IPS-18c (cell line): Measurements from ENCODE around the gene PDLIM1.

Experiments
- H3K4me3 ChIP-seq: 2 replicates; pipeline ENCODE4 v1.7.0; 2013; ENCODE audit warnings: low read depth, mild to moderate bottlenecking, low read length, moderate library complexity; ENCODE audit not compliant: insufficient read depth
- H3K9me3 ChIP-seq: one replicate; pipeline ENCODE4 v1.6.1; 2013; ENCODE audit warnings: mild to moderate bottlenecking, low read length, moderate library complexity; ENCODE audit not compliant: control insufficient read depth, insufficient read depth

Gene PDLIM1

GRCh38 chr10:95324436-95325268 is 33.8 kb upstream of the PDLIM1 start:
- no peak overlapping the region for H3K4me3 ChIP-seq
- no peaks in the 10 kb centered on the region for H3K9me3 ChIP-seq

DNA sequence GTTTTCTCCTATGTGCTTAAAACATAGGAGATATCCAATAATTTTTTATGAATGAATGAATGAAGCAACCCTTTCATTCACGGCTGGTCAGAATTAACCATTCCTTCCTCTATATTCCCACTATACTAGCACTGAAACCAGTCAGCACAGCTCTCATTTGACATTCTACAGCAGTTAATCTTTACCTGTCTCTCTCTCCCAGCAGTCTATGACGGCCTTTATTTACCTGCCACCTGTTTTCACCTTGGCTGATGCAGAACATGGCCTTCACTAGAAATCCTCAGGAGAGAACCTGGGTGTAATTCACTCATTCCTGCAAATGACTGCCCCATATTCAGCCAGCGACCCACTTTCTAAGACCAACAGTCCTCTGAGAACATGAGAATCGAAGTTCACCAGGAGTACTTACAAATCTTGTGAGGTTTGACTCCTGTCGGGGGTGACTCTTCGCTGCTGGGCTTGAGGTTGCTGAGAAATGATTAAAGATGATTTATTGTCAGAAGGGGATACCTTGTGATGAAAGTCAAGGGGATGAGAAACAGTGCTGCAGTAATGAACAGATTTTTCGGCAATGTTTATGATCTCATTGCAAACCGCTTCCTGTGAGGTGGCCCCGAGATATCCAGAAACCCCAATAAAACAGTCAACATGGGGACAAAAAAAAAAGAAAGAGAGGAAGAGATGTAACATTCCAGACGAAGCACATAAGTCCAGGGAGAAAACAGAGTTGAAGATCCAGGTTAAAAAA is 30.9 kb upstream of the PDLIM1 start:
- H3K4me3 ChIP-seq = no peak overlapping the region
- no peaks in the 10 kb centered on the region for H3K9me3 ChIP-seq

DNA sequence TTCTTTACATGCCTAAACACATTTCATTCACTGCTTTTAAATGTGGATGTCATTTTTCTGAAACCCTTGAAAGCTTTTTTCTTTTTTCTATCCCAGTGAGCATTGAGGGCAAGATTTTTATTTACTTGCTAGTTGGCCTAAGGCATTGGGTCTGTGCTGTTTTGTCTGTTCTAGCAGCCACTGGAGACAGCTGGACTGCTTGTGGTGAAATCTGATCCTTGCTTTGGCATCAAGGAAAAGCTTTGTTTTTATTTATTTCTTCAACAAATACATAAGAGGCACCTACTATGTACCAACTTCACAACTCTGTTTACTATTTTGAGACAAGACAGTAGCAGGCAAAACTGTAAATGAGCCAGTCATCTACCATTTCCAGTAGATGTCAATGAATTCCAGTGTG is 28.4 kb upstream of the PDLIM1 start:
- H3K9me3 ChIP-seq = no peaks in the 10 kb centered on the region
- no peak overlapping the region for H3K4me3 ChIP-seq

DNA sequence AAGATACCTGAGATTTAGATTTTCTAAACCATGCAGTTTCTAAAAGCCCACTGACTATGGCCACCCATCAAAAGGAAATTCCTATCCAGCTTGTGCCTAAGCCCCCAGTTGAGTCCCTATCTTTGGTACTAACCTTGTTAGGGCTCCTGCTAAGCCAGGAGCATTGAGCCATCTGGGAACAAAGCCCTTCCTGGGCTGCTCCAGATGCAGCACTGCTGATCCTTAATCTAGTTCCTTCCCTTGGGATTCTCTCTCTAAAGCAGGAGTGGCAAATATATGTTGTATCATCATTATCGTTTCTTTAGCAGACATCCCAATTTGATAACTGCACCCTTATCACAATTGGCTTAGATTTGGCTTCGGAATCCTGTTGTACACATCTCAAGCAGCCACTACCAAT is 24.7 kb upstream of the PDLIM1 start:
- Histone ChIP-seq H3K4me3 (no peak overlapping the region), H3K9me3 (no peaks in the 10 kb centered on the region)

DNA sequence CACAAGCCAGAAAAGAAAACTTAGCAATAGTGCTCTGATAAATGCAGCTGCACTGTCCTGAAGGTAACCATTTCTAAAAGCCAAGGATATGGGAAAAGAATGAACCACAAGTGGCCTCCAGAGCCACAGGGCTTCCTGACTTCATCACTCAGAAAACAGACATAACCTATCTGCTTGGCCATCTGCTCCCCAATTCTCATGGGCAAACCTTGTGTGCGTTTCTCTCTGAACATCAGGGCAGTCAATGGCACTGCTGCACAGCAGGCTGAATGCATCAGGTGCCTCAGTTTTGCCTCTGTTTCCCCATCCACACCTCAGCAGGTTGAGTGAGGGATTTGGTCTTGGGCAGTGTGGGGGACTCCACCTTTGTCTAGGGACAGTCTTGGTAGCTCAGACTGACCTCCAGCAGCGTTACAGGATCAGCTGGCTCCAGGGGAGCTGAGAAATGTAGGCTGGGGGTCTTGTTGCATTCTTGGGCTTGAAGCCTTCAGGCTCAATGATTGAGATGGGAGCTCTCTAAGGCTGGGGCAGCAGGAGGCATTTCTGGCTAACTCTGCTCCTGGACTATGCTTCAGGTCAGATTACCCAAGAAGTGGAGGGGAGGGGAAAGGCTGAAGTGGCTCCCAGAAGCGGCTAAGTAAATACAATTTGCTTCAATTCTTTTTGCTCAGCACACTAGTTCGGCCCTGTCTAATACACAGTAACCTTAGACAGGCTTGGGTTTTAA is 23.6 kb upstream of the PDLIM1 start:
- Histone ChIP-seq H3K4me3 (no peak overlapping the region), H3K9me3 (no peaks in the 10 kb centered on the region)

- H3K9me3 ChIP-seq = no peaks in the 10 kb centered on the region
- no peak overlapping the region for H3K4me3 ChIP-seq
These were observed 22.2 kb upstream of the PDLIM1 start for GRCh38 chr10:95312986-95313495.

DNA sequence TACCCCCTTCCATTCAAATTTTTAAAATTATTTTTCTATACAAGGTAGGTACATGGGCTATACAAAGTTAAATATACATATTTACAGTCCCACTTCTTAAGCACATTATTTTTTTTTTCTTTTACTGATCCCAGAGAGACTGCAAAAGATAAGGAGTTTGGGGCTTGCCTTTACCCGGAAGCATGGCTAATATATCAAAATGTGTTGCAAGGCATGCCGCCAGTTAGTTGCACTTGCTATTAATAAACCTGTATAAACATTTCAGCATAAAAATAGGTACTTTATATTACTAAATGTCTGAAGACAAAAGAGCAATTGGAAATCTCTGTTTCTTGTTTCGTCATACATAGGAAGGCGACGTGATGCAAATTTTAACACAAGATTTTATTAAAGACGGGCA is 21.5 kb upstream of the PDLIM1 start:
- Histone ChIP-seq H3K4me3 (no peak overlapping the region), H3K9me3 (no peaks in the 10 kb centered on the region)

DNA sequence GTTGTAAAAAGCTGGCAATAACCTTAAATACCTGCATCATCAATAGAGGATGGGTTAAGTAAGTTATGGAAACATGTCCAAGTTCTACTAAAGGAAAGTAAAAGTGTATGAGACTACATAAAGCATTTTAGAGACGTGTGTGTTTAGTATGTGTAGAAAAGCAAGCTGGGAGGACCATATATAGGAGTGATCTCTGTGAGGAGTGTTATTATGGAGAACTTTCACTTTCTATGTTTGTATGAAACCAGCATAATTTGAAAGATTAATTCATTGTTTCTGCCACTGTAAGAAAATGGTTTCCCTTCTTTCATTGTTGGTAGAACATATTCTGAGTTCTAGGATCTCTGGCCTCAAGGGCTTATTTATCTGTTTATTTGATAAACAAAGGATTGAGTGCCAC is 19.2 kb upstream of the PDLIM1 start:
- H3K4me3 ChIP-seq = no peak overlapping the region
- no peaks in the 10 kb centered on the region for H3K9me3 ChIP-seq

GRCh38 chr10:95308389-95309302 is 17.8 kb upstream of the PDLIM1 start:
- H3K4me3 ChIP-seq = no peak overlapping the region

DNA sequence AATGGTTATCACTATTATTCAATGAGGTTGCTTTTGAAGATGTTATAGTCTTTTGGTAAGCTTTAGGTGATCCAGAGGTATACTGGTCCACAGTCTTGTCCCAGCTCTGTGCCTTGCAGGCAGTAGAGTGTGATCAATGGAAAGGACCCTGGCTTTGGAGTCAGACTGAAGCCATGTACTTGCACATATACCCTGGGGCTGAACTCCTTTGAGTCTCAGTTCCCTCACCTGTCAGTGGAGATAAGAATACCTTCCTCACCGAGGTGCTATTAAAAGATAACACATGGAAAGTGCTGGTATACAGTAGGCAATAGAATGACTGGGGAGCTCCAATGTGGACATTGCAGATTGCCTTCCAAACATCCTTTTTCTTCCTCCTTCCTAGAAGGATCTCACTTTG is 16.0 kb upstream of the PDLIM1 start:
- Histone ChIP-seq H3K4me3 (no peak overlapping the region), H3K9me3 (no peaks in the 10 kb centered on the region)

More at GRCh38 chr10:95308389-95309302, 17.8 kb upstream of the PDLIM1 start:
- H3K9me3 ChIP-seq = no peaks in the 10 kb centered on the region

DNA sequence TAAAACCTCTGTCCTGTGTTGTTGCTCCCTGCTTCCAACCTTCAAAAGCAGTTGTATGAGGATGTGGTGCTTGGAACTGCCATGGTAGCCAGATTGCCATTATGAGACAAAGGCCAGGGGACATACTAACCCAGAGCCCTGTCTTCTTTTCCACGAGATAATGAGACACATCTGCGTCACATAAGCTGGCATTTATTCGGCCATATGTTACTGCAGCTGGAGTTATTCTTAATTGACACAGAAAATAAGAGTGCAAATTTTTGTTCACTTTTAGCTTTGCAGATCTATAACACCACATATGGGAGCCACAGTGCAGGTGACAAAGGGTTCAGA is 15.5 kb upstream of the PDLIM1 start:
- no peaks in the 10 kb centered on the region for H3K9me3 ChIP-seq

GRCh38 chr10:95305606-95306317 is 15.0 kb upstream of the PDLIM1 start:
- Histone ChIP-seq H3K4me3 (no peak overlapping the region), H3K9me3 (no peaks in the 10 kb centered on the region)

More for the DNA sequence above, 15.5 kb upstream of the PDLIM1 start:
- H3K4me3 ChIP-seq = no peak overlapping the region

- no peak overlapping the region for H3K4me3 ChIP-seq
- H3K9me3 ChIP-seq = no peaks in the 10 kb centered on the region
These were observed 14.2 kb upstream of the PDLIM1 start for GRCh38 chr10:95304976-95305375.

DNA sequence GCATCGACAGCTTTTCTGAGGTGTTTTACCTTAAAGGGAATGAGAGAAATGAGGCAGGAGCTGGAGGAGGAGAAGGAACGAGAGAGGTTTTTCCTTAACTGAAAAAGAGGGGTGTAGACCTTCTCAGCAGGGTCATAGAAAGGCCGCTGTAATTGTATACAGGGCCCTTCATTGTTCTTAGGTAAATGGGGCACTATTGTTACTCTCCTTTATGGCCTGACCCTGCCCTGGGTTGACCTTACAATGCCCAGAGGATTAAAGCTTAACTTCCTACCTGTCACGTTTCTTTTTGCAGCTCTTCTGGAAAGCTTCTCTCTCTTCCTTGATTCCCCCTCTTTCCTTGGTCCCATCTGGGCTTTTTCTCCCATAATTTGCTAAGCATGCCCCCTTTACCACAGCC is 13.7 kb upstream of the PDLIM1 start:
- Histone ChIP-seq H3K9me3 (no peaks in the 10 kb centered on the region), H3K4me3 (no peak overlapping the region)

- no peaks in the 10 kb centered on the region for H3K9me3 ChIP-seq
- no peak overlapping the region for H3K4me3 ChIP-seq
These were observed 13.1 kb upstream of the PDLIM1 start for GRCh38 chr10:95303950-95304349.

DNA sequence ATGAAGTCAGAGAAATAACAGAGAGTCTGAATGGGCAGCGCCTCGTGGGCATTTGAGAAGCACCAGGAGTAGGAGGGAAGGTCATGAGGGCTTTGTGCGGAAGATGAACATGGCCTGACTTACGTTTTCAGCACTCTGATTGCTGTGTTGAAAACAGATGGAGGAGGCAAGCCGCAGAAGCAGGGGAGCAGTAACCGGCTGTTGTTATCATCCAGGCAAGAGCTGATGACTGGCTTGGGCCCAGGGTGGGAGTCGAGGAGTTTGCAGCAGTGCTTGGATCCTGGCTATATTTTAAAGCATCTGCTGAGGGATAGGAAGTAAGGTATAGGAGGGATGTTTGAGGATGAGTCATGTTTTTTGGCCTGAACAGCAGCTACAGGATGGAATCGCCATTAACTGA is 12.7 kb upstream of the PDLIM1 start:
- Histone ChIP-seq H3K4me3 (no peak overlapping the region), H3K9me3 (no peaks in the 10 kb centered on the region)
